Measurements from ENCODE around the gene FMN2. TPM values are rescaled to one million over a fixed set of nuclear protein-coding genes. Genes with fewer than 3 reads are reported as not detected.

Gene FMN2
- total RNA-seq (1.5 and 13.7 TPM in 2 replicates), polyA plus RNA-seq (8.0 and 15.2 TPM in 2 replicates), polyA minus RNA-seq (ENCODE audit: low replicate concordance) (2.2 and 2.6 TPM in 2 replicates)
- polyA plus RNA-seq (2012): 7.6 and 11.8 TPM in 2 replicates

DNA sequence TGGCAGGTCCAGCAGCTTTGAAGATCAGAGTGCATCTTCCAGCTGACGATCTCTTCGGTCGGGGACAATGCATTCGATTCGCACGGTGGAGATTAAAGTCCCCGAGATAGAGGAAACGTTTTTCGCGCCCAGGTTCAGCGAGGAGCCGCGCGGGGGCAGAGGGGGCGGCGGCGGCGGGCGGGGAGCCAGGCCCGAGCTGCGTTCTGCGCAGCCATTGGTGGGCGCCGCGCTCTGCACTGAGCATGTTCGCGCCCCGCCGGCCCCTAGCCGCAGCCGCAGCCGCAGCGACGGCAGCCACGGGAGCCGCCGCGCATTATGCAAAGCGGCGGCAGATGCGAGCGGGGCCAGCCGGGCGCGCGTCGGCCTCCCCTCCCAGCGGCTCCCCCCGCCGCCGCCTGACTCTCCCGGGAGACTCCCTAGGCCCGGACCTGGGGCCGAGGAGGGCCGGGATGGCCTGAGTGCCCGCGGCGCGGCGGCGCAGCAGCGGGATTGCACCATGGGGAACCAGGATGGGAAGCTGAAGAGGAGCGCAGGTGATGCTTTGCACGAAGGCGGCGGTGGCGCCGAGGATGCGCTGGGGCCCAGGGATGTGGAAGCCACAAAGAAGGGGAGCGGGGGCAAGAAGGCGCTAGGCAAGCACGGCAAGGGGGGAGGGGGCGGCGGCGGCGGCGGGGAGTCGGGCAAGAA lies at the start of gene FMN2:
Gene FMN2, plus strand, starts transcription at position 270 of the 687 bp plus-strand sequence. Its CDS starts 227 bp downstream, at position 497.
- H3K27me3 ChIP-seq (ENCODE audit: control insufficient read depth, insufficient read depth, low read length): no peaks in the 10 kb centered on the region
- no peaks in the 10 kb centered on the region for H4K20me1 ChIP-seq (ENCODE audit: control insufficient read depth, extremely low read depth, insufficient read depth, low read length)
- H3K36me3 ChIP-seq (ENCODE audit: control insufficient read depth, insufficient read depth, low read length): no peaks in the 10 kb centered on the region
- peak within 1 kb of the TSS; percentile 45 to 79 (median 55) for H3K4me3 ChIP-seq (replicated peaks in 1 of 4; ENCODE audit: control extremely low read depth in 1 of 4, insufficient read depth in 1 of 4, low read depth in 3 of 4, low read length in 4 of 4)
- no peaks in the 10 kb centered on the region for H3K9me3 ChIP-seq (ENCODE audit: control insufficient read depth, insufficient read depth, low read depth, low read length)
- peak within 1 kb of the TSS; percentile 54 for H3K27ac ChIP-seq (ENCODE audit: insufficient read depth, low read length)
- H3K4me2 ChIP-seq (ENCODE audit: extremely low read depth, insufficient read depth, low read length): peak within 1 kb of the TSS; percentile 83
- H2AFZ ChIP-seq (ENCODE audit: low read length): peak within 1 kb of the TSS; percentile 50
- H3K9ac ChIP-seq (ENCODE audit: insufficient read depth, low read length): peak within 1 kb of the TSS; percentile 64
- TF ChIP-seq CTCF (conservative IDR thresholded peaks at IDR 0.05 in 1 of 2, IDR thresholded peaks at IDR 0.05 in 1 of 2; ENCODE audit: low read depth in 1 of 2, low read length in 2 of 2): no peak
- no peak for TF ChIP-seq EZH2 (IDR thresholded peaks at IDR 0.05; ENCODE audit: low read length, missing control alignments)
- no peaks in the 10 kb centered on the region for H3K4me1 ChIP-seq (ENCODE audit: control insufficient read depth, extremely low read depth, insufficient read depth, low read length)
- peak in 1 of 2 donors; percentile 66 for DNase-seq (ENCODE audit: low read depth in 2 of 2)
- peaks cover 12% of the 10 kb centered on the region for H3K79me2 ChIP-seq (ENCODE audit: control insufficient read depth, insufficient read depth, low read length)

GRCh38 chr1:240044620-240045019 lies 47.1 kb upstream of the FMN2 start:
- H2AFZ ChIP-seq (ENCODE audit: low read length): no peak overlapping the region
- no peaks in the 10 kb centered on the region for H3K27me3 ChIP-seq (ENCODE audit: control insufficient read depth, insufficient read depth, low read length)
- no peak overlapping the region for H3K27ac ChIP-seq (ENCODE audit: insufficient read depth, low read length)
- H3K9ac ChIP-seq (ENCODE audit: insufficient read depth, low read length): no peak overlapping the region
- peak in 1 of 2 donors; percentile 41 for DNase-seq (ENCODE audit: low read depth in 2 of 2)
- no peak overlapping the region for H3K4me3 ChIP-seq (replicated peaks in 1 of 4; ENCODE audit: control extremely low read depth in 1 of 4, insufficient read depth in 1 of 4, low read depth in 3 of 4, low read length in 4 of 4)
- no peaks in the 10 kb centered on the region for H4K20me1 ChIP-seq (ENCODE audit: control insufficient read depth, extremely low read depth, insufficient read depth, low read length)
- no peak for TF ChIP-seq CTCF (conservative IDR thresholded peaks at IDR 0.05 in 1 of 2, IDR thresholded peaks at IDR 0.05 in 1 of 2; ENCODE audit: low read depth in 1 of 2, low read length in 2 of 2)
- no peak for TF ChIP-seq EZH2 (IDR thresholded peaks at IDR 0.05; ENCODE audit: low read length, missing control alignments)
- no peak overlapping the region for H3K4me2 ChIP-seq (ENCODE audit: extremely low read depth, insufficient read depth, low read length)
- no peaks in the 10 kb centered on the region for H3K79me2 ChIP-seq (ENCODE audit: control insufficient read depth, insufficient read depth, low read length)
- H3K9me3 ChIP-seq (ENCODE audit: control insufficient read depth, insufficient read depth, low read depth, low read length): no peaks in the 10 kb centered on the region
- no peaks in the 10 kb centered on the region for H3K4me1 ChIP-seq (ENCODE audit: control insufficient read depth, extremely low read depth, insufficient read depth, low read length)
- no peaks in the 10 kb centered on the region for H3K36me3 ChIP-seq (ENCODE audit: control insufficient read depth, insufficient read depth, low read length)

- Histone ChIP-seq H3K9me3 (ENCODE audit: control insufficient read depth, insufficient read depth, low read depth, low read length) (no peaks in the 10 kb centered on the region), H3K27me3 (ENCODE audit: control insufficient read depth, insufficient read depth, low read length) (no peaks in the 10 kb centered on the region), H3K4me3 (replicated peaks in 1 of 4; ENCODE audit: control extremely low read depth in 1 of 4, insufficient read depth in 1 of 4, low read depth in 3 of 4, low read length in 4 of 4) (no peak overlapping the region), H3K27ac (ENCODE audit: insufficient read depth, low read length) (no peak overlapping the region), H3K9ac (ENCODE audit: insufficient read depth, low read length) (no peak overlapping the region), H3K4me2 (ENCODE audit: extremely low read depth, insufficient read depth, low read length) (no peak overlapping the region), H2AFZ (ENCODE audit: low read length) (no peak overlapping the region), H3K4me1 (ENCODE audit: control insufficient read depth, extremely low read depth, insufficient read depth, low read length) (no peaks in the 10 kb centered on the region), H4K20me1 (ENCODE audit: control insufficient read depth, extremely low read depth, insufficient read depth, low read length) (no peaks in the 10 kb centered on the region), H3K36me3 (ENCODE audit: control insufficient read depth, insufficient read depth, low read length) (no peaks in the 10 kb centered on the region), H3K79me2 (ENCODE audit: control insufficient read depth, insufficient read depth, low read length) (no peaks in the 10 kb centered on the region)
- DNase-seq (ENCODE audit: low read depth in 2 of 2): no peak
- TF ChIP-seq CTCF (conservative IDR thresholded peaks at IDR 0.05 in 1 of 2, IDR thresholded peaks at IDR 0.05 in 1 of 2; ENCODE audit: low read depth in 1 of 2, low read length in 2 of 2) (no peak), EZH2 (IDR thresholded peaks at IDR 0.05; ENCODE audit: low read length, missing control alignments) (no peak)
Observed at GRCh38 chr1:240046000-240046399, 45.7 kb upstream of the FMN2 start.
